Liver (tissue), 9 donors: ENCODE data around the gene RBFOX1. TPM values are rescaled to one million over a fixed set of nuclear protein-coding genes. Genes with fewer than 3 reads are reported as not detected.

Experiments used
- DNase-seq: peaks from one replicate; pipeline ENCODE4 v3.0.0-alpha.2; 2017; ENCODE audit warnings: low spot score
- H3K27ac ChIP-seq, 2 donors: one replicate each; pipeline ENCODE4 v1.7.0; 2013; ENCODE audit warnings: inconsistent platforms in 2 of 2, low read length in 2 of 2, control low read depth in 1 of 2, low read depth in 1 of 2, mild to moderate bottlenecking in 1 of 2
- H3K27me3 ChIP-seq, 4 donors: one replicate each; pipeline versions ENCODE4 v1.6.1 to v1.7.0; 2013; ENCODE audit warnings: low read length in 3 of 4, inconsistent platforms in 1 of 4, mild to moderate bottlenecking in 1 of 4, moderate library complexity in 1 of 4; ENCODE audit not compliant: control insufficient read depth in 4 of 4, insufficient read depth in 4 of 4
- H3K36me3 ChIP-seq, 4 donors: one replicate each; pipeline versions ENCODE4 v1.6.1 to v1.7.0; 2013; ENCODE audit warnings: low read length in 3 of 4, mild to moderate bottlenecking in 3 of 4, low read depth in 1 of 4, moderate library complexity in 1 of 4; ENCODE audit not compliant: control insufficient read depth in 4 of 4, insufficient read depth in 3 of 4
- H3K4me1 ChIP-seq, 4 donors: one replicate each; pipeline versions ENCODE4 v1.6.1 to v1.7.0; 2013; ENCODE audit warnings: low read length in 3 of 4, mild to moderate bottlenecking in 3 of 4, moderate library complexity in 1 of 4; ENCODE audit not compliant: control insufficient read depth in 4 of 4, insufficient read depth in 4 of 4
- H3K4me3 ChIP-seq, 3 donors: one replicate each; pipeline versions ENCODE4 v1.6.1 to v1.7.0; 2013; ENCODE audit warnings: low read length in 3 of 3, control low read depth in 1 of 3, low read depth in 1 of 3, mild to moderate bottlenecking in 1 of 3
- H3K9ac ChIP-seq, 2 donors: one replicate each; pipeline ENCODE4 v1.7.0; 2013; ENCODE audit warnings: low read length in 2 of 2, mild to moderate bottlenecking in 2 of 2, moderate library complexity in 2 of 2, control low read depth in 1 of 2, low read depth in 1 of 2
- H3K9me3 ChIP-seq, 4 donors: one replicate each; pipeline versions ENCODE4 v1.6.1 to v1.7.0; 2013; ENCODE audit warnings: low read length in 3 of 4; ENCODE audit not compliant: control insufficient read depth in 4 of 4
- ATF3 ChIP-seq: IDR thresholded peaks from 2 replicates; pipeline ENCODE4 v1.6.1; 2016; ENCODE audit warnings: antibody characterized with exemption
- CTCF ChIP-seq: fragments of 150-350 bp; IDR thresholded peaks from 2 replicates; pipeline ENCODE4 v1.5.1; 2017; ENCODE audit warnings: improper control_type of control experiment, low read depth, low read length; ENCODE audit not compliant: missing input control
- FOXA1 ChIP-seq: IDR thresholded peaks from 2 replicates; pipeline ENCODE4 v1.6.1; 2016; ENCODE audit warnings: antibody characterized with exemption
- FOXA2 ChIP-seq: IDR thresholded peaks from 2 replicates; pipeline ENCODE4 v1.6.1; 2016; ENCODE audit warnings: antibody characterized with exemption
- GABPA ChIP-seq, 2 donors: IDR thresholded peaks in 1 of 2; conservative IDR thresholded peaks in 1 of 2; 2 replicates each; pipeline ENCODE4 v1.6.1; 2016; ENCODE audit warnings: antibody characterized with exemption in 2 of 2, mild to moderate bottlenecking in 1 of 2, moderate library complexity in 1 of 2
- HNF4A ChIP-seq, 2 donors: conservative IDR thresholded peaks; 2 replicates each; pipeline ENCODE4 v1.6.1; 2016; ENCODE audit warnings: antibody characterized with exemption in 2 of 2, mild to moderate bottlenecking in 2 of 2
- JUND ChIP-seq, 2 donors: IDR thresholded peaks; 2 replicates each; pipeline ENCODE4 v1.6.1; 2016; ENCODE audit warnings: antibody characterized with exemption in 2 of 2
- MAX ChIP-seq: IDR thresholded peaks from 2 replicates; pipeline ENCODE4 v1.6.1; 2016; ENCODE audit warnings: antibody characterized with exemption
- NR2F2 ChIP-seq: IDR thresholded peaks from 2 replicates; pipeline ENCODE4 v1.6.1; 2016; ENCODE audit warnings: antibody characterized with exemption
- REST ChIP-seq: IDR thresholded peaks from 2 replicates; pipeline ENCODE4 v1.6.1; 2016; ENCODE audit warnings: antibody characterized with exemption, mild to moderate bottlenecking
- RXRA ChIP-seq, 2 donors: IDR thresholded peaks; 2 replicates each; pipeline ENCODE4 v1.6.1; 2017 to 2018; ENCODE audit warnings: antibody characterized with exemption in 2 of 2, mild to moderate bottlenecking in 1 of 2
- SP1 ChIP-seq: IDR thresholded peaks from 2 replicates; pipeline ENCODE4 v1.6.1; 2018; ENCODE audit warnings: antibody characterized with exemption, mild to moderate bottlenecking
- TAF1 ChIP-seq: conservative IDR thresholded peaks from 2 replicates; pipeline ENCODE4 v1.6.1; 2016; ENCODE audit warnings: antibody characterized with exemption, mild to moderate bottlenecking
- YY1 ChIP-seq: IDR thresholded peaks from 2 replicates; pipeline ENCODE4 v1.6.1; 2016; ENCODE audit warnings: antibody characterized with exemption, mild to moderate bottlenecking
- ZBTB33 ChIP-seq: IDR thresholded peaks from 2 replicates; pipeline ENCODE4 v1.6.1; 2016; ENCODE audit warnings: antibody characterized with exemption
- WGBS: extraction: QIAGEN DNeasy Blood & Tissue Kit; methylation state at CpG from one replicate; pipeline ENCODE4 v1.1.7; 2013; 5-methylcytosine and 5-hydroxymethylcytosine counted together
- polyA plus RNA-seq, 2 donors: library from polyadenylated mRNA; stranded (reverse) in 1 of 2; unstranded in 1 of 2; fragments of 200-250 nt in 1 of 2; fragments of >200 nt in 1 of 2; fragmentation: Nextera tagmentation in 1 of 2; extraction: Ambion mirVana in 1 of 2; gene quantifications; one replicate each; pipeline versions ENCODE4 v1.2.1 to v1.2.3, GENCODE V29; 2013 to 2015
- total RNA-seq, 2 donors: library from RNA; depleted of rRNA; stranded (reverse); fragments of >200 nt; gene quantifications; one replicate each; pipeline ENCODE4 v1.2.3, GENCODE V29; 2014
- donor health status: healthy.
- donor health status: healthy.
- donor health status: healthy.
- donor health status: healthy.
- donor health status: healthy.

Gene RBFOX1
- total and polyA plus RNA-seq, 4 donors: not detected

GRCh38 chr16:7714775-7715174 lies 382.1 kb downstream of the RBFOX1 start:
- H3K4me1 ChIP-seq: no peaks in the 10 kb centered on the region
- H3K9me3 ChIP-seq: no peaks in the 10 kb centered on the region
- no peak for DNase-seq
- TF ChIP-seq MAX (no peak), HNF4A (conservative IDR thresholded peaks at IDR 0.05) (no peak)
- H3K4me3 ChIP-seq: no peak overlapping the region
- 96% methylated on average over 2 of the region's 2 CpGs for WGBS
- peaks cover 0 to 5% (median under 1%) of the 10 kb centered on the region in 4 donors for H3K27me3 ChIP-seq
- H3K27ac ChIP-seq: no peak overlapping the region
- H3K36me3 ChIP-seq: no peaks in the 10 kb centered on the region
- no peak overlapping the region for H3K9ac ChIP-seq

GRCh38 chr16:7716660-7717550 lies 384.3 kb downstream of the RBFOX1 start:
- no peaks in the 10 kb centered on the region for H3K4me1 ChIP-seq
- no peaks in the 10 kb centered on the region for H3K36me3 ChIP-seq
- no peak overlapping the region for H3K9ac ChIP-seq
- TF ChIP-seq YY1 (no peak), ZBTB33 (no peak), HNF4A (conservative IDR thresholded peaks at IDR 0.05) (no peak), FOXA2 (no peak), SP1 (no peak), RXRA (IDR thresholded peaks at IDR 0.05) (no peak), CTCF (no peak), NR2F2 (no peak), FOXA1 (no peak), REST (no peak), TAF1 (no peak), GABPA (IDR thresholded peaks at IDR 0.05 in 1 of 2, conservative IDR thresholded peaks at IDR 0.05 in 1 of 2) (no peak), JUND (IDR thresholded peaks at IDR 0.05) (no peak), ATF3 (no peak)
- WGBS: 58% methylated on average over 18 of the region's 18 CpGs
- H3K27ac ChIP-seq: no peak overlapping the region
- no peak overlapping the region for H3K4me3 ChIP-seq
- peaks cover 0 to 5% (median under 1%) of the 10 kb centered on the region in 4 donors for H3K27me3 ChIP-seq
- no peak for DNase-seq
- H3K9me3 ChIP-seq: no peaks in the 10 kb centered on the region
